Fibroblast of lung (primary cell): ENCODE results near the gene PLA2G12B.

Experiments
- EZH2 ChIP-seq: IDR thresholded peaks from 2 replicates; pipeline ENCODE4 v1.5.1; 2012; ENCODE audit warnings: low read length, control low read depth, mild to moderate bottlenecking; ENCODE audit errors: missing control alignments
- TF ChIP-seq, protein P1 (sequence below), 2 donors: IDR thresholded peaks in 1 of 2; conservative IDR thresholded peaks in 1 of 2; 1 replicate in 1 of 2; 2 replicates in 1 of 2; pipeline ENCODE4 v1.5.1; 2011 to 2012; ENCODE audit warnings: low read length in 2 of 2, control low read depth in 1 of 2, inconsistent platforms in 1 of 2, low read depth in 1 of 2, mild to moderate bottlenecking in 1 of 2

DNA sequence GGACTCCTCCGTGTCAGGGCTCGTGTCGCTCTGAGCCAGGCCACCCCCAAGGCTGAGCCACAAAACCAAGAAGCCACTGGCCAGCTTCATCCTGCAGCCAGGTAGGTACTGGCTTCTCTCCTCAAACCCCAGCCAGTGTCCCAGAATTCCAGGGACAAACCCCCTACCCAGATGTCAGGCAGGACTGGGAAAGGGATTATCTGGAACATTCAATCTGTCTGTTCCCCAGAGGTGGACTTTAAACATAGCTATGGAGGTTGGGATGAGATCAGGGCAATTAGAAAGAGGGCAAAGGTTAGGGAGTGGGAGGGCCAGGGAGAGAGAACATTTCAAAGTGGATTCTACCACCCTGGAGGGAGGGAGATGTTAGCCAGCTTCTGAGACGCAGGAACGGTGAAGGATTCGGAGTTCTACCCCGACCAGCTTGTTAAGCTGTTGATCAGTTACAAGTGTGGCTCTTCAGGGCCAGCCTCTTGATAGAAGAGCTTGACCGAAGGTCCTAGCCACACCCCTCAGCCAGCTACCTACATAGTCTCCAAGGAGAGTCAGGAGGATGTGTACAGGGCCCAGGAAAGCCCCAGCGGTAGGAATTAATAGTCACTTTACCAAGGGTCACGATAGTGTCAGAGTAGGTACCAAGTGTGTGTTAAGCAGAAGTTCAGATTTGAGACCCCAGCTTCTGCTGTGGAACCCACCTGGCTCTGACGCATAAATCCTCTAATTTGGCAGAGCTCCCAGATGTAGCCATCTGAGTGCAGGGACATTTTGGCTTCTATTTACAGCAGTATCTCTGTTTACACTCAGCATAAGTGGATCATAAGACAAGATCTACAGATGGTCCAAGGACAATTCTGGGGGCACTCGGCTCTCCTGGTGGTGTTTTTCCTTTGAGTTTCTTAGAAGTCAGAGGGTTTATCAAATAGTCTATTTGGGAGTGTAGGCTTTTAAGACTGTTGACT, at the start of gene PLA2G12B:
- TF ChIP-seq, protein P1, sequence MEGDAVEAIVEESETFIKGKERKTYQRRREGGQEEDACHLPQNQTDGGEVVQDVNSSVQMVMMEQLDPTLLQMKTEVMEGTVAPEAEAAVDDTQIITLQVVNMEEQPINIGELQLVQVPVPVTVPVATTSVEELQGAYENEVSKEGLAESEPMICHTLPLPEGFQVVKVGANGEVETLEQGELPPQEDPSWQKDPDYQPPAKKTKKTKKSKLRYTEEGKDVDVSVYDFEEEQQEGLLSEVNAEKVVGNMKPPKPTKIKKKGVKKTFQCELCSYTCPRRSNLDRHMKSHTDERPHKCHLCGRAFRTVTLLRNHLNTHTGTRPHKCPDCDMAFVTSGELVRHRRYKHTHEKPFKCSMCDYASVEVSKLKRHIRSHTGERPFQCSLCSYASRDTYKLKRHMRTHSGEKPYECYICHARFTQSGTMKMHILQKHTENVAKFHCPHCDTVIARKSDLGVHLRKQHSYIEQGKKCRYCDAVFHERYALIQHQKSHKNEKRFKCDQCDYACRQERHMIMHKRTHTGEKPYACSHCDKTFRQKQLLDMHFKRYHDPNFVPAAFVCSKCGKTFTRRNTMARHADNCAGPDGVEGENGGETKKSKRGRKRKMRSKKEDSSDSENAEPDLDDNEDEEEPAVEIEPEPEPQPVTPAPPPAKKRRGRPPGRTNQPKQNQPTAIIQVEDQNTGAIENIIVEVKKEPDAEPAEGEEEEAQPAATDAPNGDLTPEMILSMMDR (conservative IDR thresholded peaks at IDR 0.05 in 1 of 2, IDR thresholded peaks at IDR 0.05 in 1 of 2; ENCODE audit: low read depth in 1 of 2, low read length in 2 of 2), result no peak
- TF ChIP-seq EZH2, result no peak
